H1 (cell line): ENCODE measurements around the gene FLNC. TPM values are rescaled to one million over a fixed set of nuclear protein-coding genes. Genes with fewer than 3 reads are reported as not detected.

Experiments used
- CTCF ChIA-PET: fragments of 300-600 bp; sonication (Branson Sonifier 250); formaldehyde crosslinking; loops from one replicate; lab custom pipeline; 2021; ENCODE audit not compliant: partially characterized antibody; lab: Charles Lee
- POLR2A ChIA-PET: fragments of 300-600 bp; sonication (Branson Sonifier 250); formaldehyde crosslinking; loops from one replicate; lab custom pipeline; 2021; ENCODE audit warnings: inconsistent platforms; ENCODE audit not compliant: partially characterized antibody; lab: Charles Lee
- DNase-seq, 2 experiments: peaks; one replicate each; pipeline versions ENCODE4 v3.0.0 to v3.0.0-alpha.2; 2010 to 2022; ENCODE audit warnings: low spot score in 2 of 2, low read depth in 1 of 2, mixed read lengths in 1 of 2
- FAIRE-seq: peaks from 2 replicates; lab custom pipeline; 2011; peaks lifted over from hg19 to GRCh38; lab: Jason Lieb, UNC
- H2AFZ ChIP-seq: 2 replicates; pipeline ENCODE4 v1.8.1; 2012; ENCODE audit warnings: low read length, inconsistent platforms
- H2AK5ac ChIP-seq: 2 replicates; pipeline ENCODE4 v1.6.1; 2013; ENCODE audit warnings: low read depth, low read length
- H2BK120ac ChIP-seq: replicated peaks from 2 replicates; pipeline ENCODE3; 2013; ENCODE audit warnings: low read depth, low read length, inconsistent platforms
- H2BK12ac ChIP-seq: 2 replicates; pipeline ENCODE4 v1.6.1; 2013; ENCODE audit warnings: low read depth, low read length
- H2BK15ac ChIP-seq: 2 replicates; pipeline ENCODE4 v1.6.1; 2013; ENCODE audit warnings: low read length
- H2BK20ac ChIP-seq: 2 replicates; pipeline ENCODE4 v1.6.1; 2013; ENCODE audit warnings: low read length
- H2BK5ac ChIP-seq: 2 replicates; pipeline ENCODE4 v1.6.1; 2013; ENCODE audit warnings: low read depth, low read length
- H3K14ac ChIP-seq: 2 replicates; pipeline ENCODE4 v1.6.1; 2013; ENCODE audit warnings: inconsistent platforms; ENCODE audit not compliant: insufficient read length
- H3K18ac ChIP-seq: 2 replicates; pipeline ENCODE4 v1.6.1; 2013; ENCODE audit warnings: low read length; ENCODE audit errors: extremely low read depth
- H3K23ac ChIP-seq: 2 replicates; pipeline ENCODE4 v1.6.1; 2013; ENCODE audit warnings: inconsistent platforms; ENCODE audit not compliant: insufficient read length
- H3K23me2 ChIP-seq: 2 replicates; pipeline ENCODE4 v1.6.1; 2013; ENCODE audit warnings: low read depth, low read length
- H3K27ac ChIP-seq: 2 replicates; pipeline ENCODE4 v1.6.1; 2011; ENCODE audit warnings: low read depth, low read length, inconsistent platforms
- H3K27me3 ChIP-seq, 4 experiments: replicated peaks in 1 of 4; 1 replicate in 1 of 4; 2 replicates in 3 of 4; pipeline versions ENCODE4 v1.6.1 to v1.8.1; 2011 to 2013; ENCODE audit warnings: low read length in 3 of 4, mild to moderate bottlenecking in 3 of 4, inconsistent platforms in 2 of 4, mixed read lengths in 2 of 4, moderate library complexity in 1 of 4; ENCODE audit not compliant: control insufficient read depth in 3 of 4, insufficient read depth in 3 of 4; ENCODE audit errors: extremely low read depth in 1 of 4
- H3K36me3 ChIP-seq, 4 experiments: 2 replicates each; pipeline versions ENCODE4 v1.6.1 to v1.8.1; 2011 to 2013; ENCODE audit warnings: mild to moderate bottlenecking in 4 of 4, low read length in 3 of 4, moderate library complexity in 2 of 4, control low read depth in 1 of 4, inconsistent platforms in 1 of 4; ENCODE audit not compliant: insufficient read depth in 4 of 4, control insufficient read depth in 2 of 4
- H3K4ac ChIP-seq: replicated peaks from 2 replicates; pipeline ENCODE3; 2013; ENCODE audit warnings: low read length, low read depth, mixed read lengths, inconsistent platforms; ENCODE audit not compliant: insufficient read length
- H3K4me1 ChIP-seq, 4 experiments: replicated peaks in 1 of 4; 1 replicate in 1 of 4; 2 replicates in 3 of 4; pipeline versions ENCODE4 v1.6.1 to v1.8.1; 2011 to 2013; ENCODE audit warnings: low read length in 3 of 4, inconsistent platforms in 2 of 4, mixed read lengths in 1 of 4; ENCODE audit not compliant: insufficient read depth in 4 of 4, control insufficient read depth in 3 of 4
- H3K4me2 ChIP-seq, 2 experiments: 2 replicates each; pipeline versions ENCODE4 v1.6.1 to v1.8.1; 2011 to 2013; ENCODE audit warnings: low read depth in 2 of 2, low read length in 2 of 2, control low read depth in 1 of 2, inconsistent platforms in 1 of 2, mild to moderate bottlenecking in 1 of 2; ENCODE audit not compliant: insufficient read depth in 1 of 2
- H3K4me3 ChIP-seq, 4 experiments: fragments of 200-600, 300-600 bp in 1 of 4; sonication (generic), shearing (Covaris generic), sonication (Bioruptor Twin) in 1 of 4; 2 replicates each; pipeline versions ENCODE4 v1.5.1 to v1.8.1; 2011 to 2016; ENCODE audit warnings: low read length in 4 of 4, low read depth in 3 of 4, control low read depth in 2 of 4, inconsistent platforms in 2 of 4, mild to moderate bottlenecking in 2 of 4, mixed read lengths in 1 of 4, moderate library complexity in 1 of 4; ENCODE audit not compliant: insufficient read depth in 2 of 4; ENCODE audit errors: extremely low read depth in 1 of 4
- H3K56ac ChIP-seq: replicated peaks from 2 replicates; pipeline ENCODE3; 2013; ENCODE audit warnings: low read depth, mild to moderate bottlenecking, mixed read lengths, low read length, inconsistent platforms; ENCODE audit not compliant: insufficient read length
- H3K79me1 ChIP-seq: 2 replicates; pipeline ENCODE4 v1.6.1; 2013; ENCODE audit warnings: low read depth, low read length, control low read depth
- H3K79me2 ChIP-seq, 2 experiments: 2 replicates each; pipeline versions ENCODE4 v1.6.1 to v1.8.1; 2012 to 2013; ENCODE audit warnings: low read length in 2 of 2, mild to moderate bottlenecking in 2 of 2, inconsistent platforms in 1 of 2; ENCODE audit not compliant: insufficient read depth in 2 of 2, control insufficient read depth in 1 of 2
- H3K9ac ChIP-seq, 4 experiments: replicated peaks in 1 of 4; 1 replicate in 1 of 4; 2 replicates in 3 of 4; pipeline versions ENCODE4 v1.6.1 to v1.8.1; 2011 to 2013; ENCODE audit warnings: low read depth in 3 of 4, low read length in 3 of 4, control low read depth in 2 of 4, mild to moderate bottlenecking in 2 of 4, moderate library complexity in 2 of 4, inconsistent platforms in 1 of 4; ENCODE audit errors: extremely low read depth in 1 of 4
- H3K9me3 ChIP-seq, 2 experiments: 2 replicates each; pipeline versions ENCODE4 v1.6.1 to v1.8.1; 2012 to 2013; ENCODE audit warnings: mild to moderate bottlenecking in 2 of 2, moderate library complexity in 2 of 2, control low read depth in 1 of 2, inconsistent platforms in 1 of 2, low read depth in 1 of 2, low read length in 1 of 2, mixed read lengths in 1 of 2; ENCODE audit not compliant: insufficient read depth in 2 of 2
- H4K20me1 ChIP-seq, 2 experiments: replicated peaks in 1 of 2; 2 replicates each; pipeline versions ENCODE3 to v1.8.1; 2011 to 2013; ENCODE audit warnings: inconsistent platforms in 2 of 2, low read length in 2 of 2, mild to moderate bottlenecking in 1 of 2; ENCODE audit not compliant: insufficient read depth in 2 of 2, control insufficient read depth in 1 of 2
- H4K5ac ChIP-seq: 2 replicates; pipeline ENCODE4 v1.6.1; 2013; ENCODE audit warnings: low read length, low read depth, mixed read lengths, inconsistent platforms; ENCODE audit not compliant: insufficient read length
- H4K8ac ChIP-seq: 2 replicates; pipeline ENCODE4 v1.8.0; 2013; ENCODE audit warnings: mild to moderate bottlenecking, moderate library complexity, low read length, inconsistent platforms; ENCODE audit not compliant: insufficient read depth; ENCODE audit errors: extremely low read depth
- H4K91ac ChIP-seq: replicated peaks from 2 replicates; pipeline ENCODE3; 2013; ENCODE audit warnings: low read length, mixed read lengths, inconsistent platforms; ENCODE audit not compliant: insufficient read length
- BCL11A ChIP-seq, 2 experiments: IDR thresholded peaks; one replicate each; pipeline ENCODE4 v1.6.1; 2011; ENCODE audit warnings: low read depth in 2 of 2, low read length in 2 of 2, mild to moderate bottlenecking in 2 of 2
- E2F6 ChIP-seq: IDR thresholded peaks from 2 replicates; pipeline ENCODE4 v1.6.1; 2012; ENCODE audit warnings: inconsistent platforms
- EZH2 ChIP-seq: fragments of 200-600 bp; sonication (generic); IDR thresholded peaks from 2 replicates; pipeline ENCODE4 v1.7.1; 2012; ENCODE audit warnings: low read depth, mild to moderate bottlenecking, moderate library complexity, low read length, inconsistent platforms; ENCODE audit not compliant: severe bottlenecking
- NRF1 ChIP-seq: IDR thresholded peaks from 2 replicates; pipeline ENCODE4 v1.6.1; 2011; ENCODE audit warnings: mild to moderate bottlenecking, low read depth, low read length, improper control_type of control experiment
- POU5F1 ChIP-seq: IDR thresholded peaks from 2 replicates; pipeline ENCODE4 v1.6.1; 2011; ENCODE audit warnings: low read depth, mild to moderate bottlenecking, low read length, moderate library complexity
- RAD21 ChIP-seq, 2 experiments: IDR thresholded peaks in 1 of 2; conservative IDR thresholded peaks in 1 of 2; 2 replicates each; pipeline ENCODE4 v1.6.1; 2011; ENCODE audit warnings: low read depth in 2 of 2, low read length in 2 of 2, improper control_type of control experiment in 1 of 2, inconsistent platforms in 1 of 2, mild to moderate bottlenecking in 1 of 2, moderate library complexity in 1 of 2
- SIN3A ChIP-seq, 2 experiments: IDR thresholded peaks in 1 of 2; conservative IDR thresholded peaks in 1 of 2; 2 replicates each; pipeline ENCODE4 v1.6.1; 2011 to 2012; ENCODE audit warnings: low read length in 2 of 2, improper control_type of control experiment in 1 of 2, low read depth in 1 of 2, mild to moderate bottlenecking in 1 of 2
- SP1 ChIP-seq: IDR thresholded peaks from 2 replicates; pipeline ENCODE4 v1.6.1; 2011; ENCODE audit warnings: low read depth, low read length
- TAF1 ChIP-seq: IDR thresholded peaks from 2 replicates; pipeline ENCODE4 v1.6.1; 2011; ENCODE audit warnings: mild to moderate bottlenecking, low read depth, low read length
- TBP ChIP-seq: IDR thresholded peaks from 2 replicates; pipeline ENCODE4 v1.6.1; 2011; ENCODE audit warnings: low read depth, low read length, improper control_type of control experiment
- WGBS, 2 experiments: shearing (Covaris generic) in 1 of 2; methylation state at CpG; one replicate each; pipeline versions ENCODE4 v1.1.6 to v1.1.7; 2013 to 2015; ENCODE audit warnings: low lambda C conversion rate in 2 of 2, mixed read lengths in 2 of 2, inconsistent platforms in 1 of 2, low coverage in 1 of 2, missing lambda C conversion rate in 1 of 2; ENCODE audit not compliant: insufficient replicate concordance in 2 of 2, insufficient coverage in 1 of 2, insufficient read length in 1 of 2; ENCODE audit errors: extremely low coverage in 1 of 2, missing lambda C conversion rate in 1 of 2; 5-methylcytosine and 5-hydroxymethylcytosine counted together
- polyA plus RNA-seq, 7 experiments: library from polyadenylated mRNA; depleted of rRNA in 3 of 7; stranded (reverse) in 5 of 7; unstranded in 2 of 7; fragments of >200 nt in 5 of 7; fragments of 200-250 nt in 2 of 7; gene quantifications; 1 replicate in 5 of 7; 2 replicates in 1 of 7; 4 replicates in 1 of 7; pipeline versions ENCODE4 v1.2.1 to v1.2.3, GENCODE V29; 2011 to 2013; ENCODE audit warnings: missing spikeins in 2 of 7, mixed read lengths in 2 of 7
- total RNA-seq: library from RNA; stranded (reverse); fragmentation: NEBNext Ultra II Directional; extraction: Animal tissue kit (Norgen Biotek cat#: 25700); gene quantifications from 2 replicates; pipeline ENCODE4 v1.2.1, GENCODE V29; 2021
- TF ChIP-seq, protein P1 (sequence below): IDR thresholded peaks from 2 replicates; pipeline ENCODE4 v1.6.1; 2012; ENCODE audit warnings: inconsistent platforms

FLNC gene
- total and polyA plus RNA-seq, 2 of the 8 experiments (the other 6 are each of a cell fraction or from before 2014, with no cell fraction given): 1.9 to 10.7 TPM

DNA sequence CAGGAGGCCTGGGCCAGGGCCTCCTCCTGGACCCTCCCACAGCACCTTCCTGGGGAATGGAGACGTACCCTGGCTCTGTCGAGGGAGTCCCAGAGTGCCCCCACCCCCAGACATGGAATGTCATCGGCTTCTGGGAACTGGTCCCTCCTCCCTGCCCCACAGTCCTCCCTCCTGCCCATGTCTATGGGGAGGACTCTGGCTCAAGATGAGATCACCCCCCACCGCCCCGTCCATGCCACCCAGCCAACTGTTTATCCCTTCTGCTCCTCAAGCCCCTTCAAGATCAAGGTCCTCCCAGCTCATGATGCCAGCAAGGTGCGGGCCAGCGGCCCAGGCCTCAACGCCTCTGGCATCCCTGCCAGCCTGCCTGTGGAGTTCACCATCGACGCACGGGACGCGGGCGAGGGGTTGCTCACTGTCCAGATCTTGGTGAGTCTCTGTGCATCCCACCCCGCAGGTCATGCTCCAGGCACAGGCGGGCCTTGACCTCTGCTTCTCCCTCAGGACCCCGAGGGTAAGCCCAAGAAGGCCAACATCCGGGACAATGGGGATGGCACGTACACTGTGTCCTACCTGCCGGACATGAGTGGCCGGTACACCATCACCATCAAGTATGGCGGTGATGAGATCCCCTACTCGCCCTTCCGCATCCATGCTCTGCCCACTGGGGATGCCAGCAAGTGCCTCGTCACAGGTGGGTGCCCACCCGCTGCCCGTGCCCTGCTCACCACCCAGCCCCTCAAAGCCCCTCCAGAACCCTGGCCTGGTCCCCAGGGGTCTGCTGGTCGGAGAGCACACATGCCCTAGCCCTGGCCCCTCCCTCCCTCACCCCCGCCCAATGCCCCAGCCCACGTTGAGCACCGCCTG lies 18.3 kb downstream of the FLNC start:
- H3K56ac ChIP-seq: no peak overlapping the region
- H2BK15ac ChIP-seq: no peak overlapping the region
- DNase-seq (no peak), FAIRE-seq (no peak)
- H4K8ac ChIP-seq: no peak overlapping the region
- no peaks in the 10 kb centered on the region for H3K23me2 ChIP-seq
- no peak overlapping the region for H2BK5ac ChIP-seq
- no peak overlapping the region for H4K91ac ChIP-seq
- no peaks in the 10 kb centered on the region for H3K79me2 ChIP-seq
- no peak overlapping the region for H3K18ac ChIP-seq
- no peaks in the 10 kb centered on the region for H3K79me1 ChIP-seq
- H4K20me1 ChIP-seq: peaks cover 0 to 2% of the 10 kb centered on the region in 2 experiments
- no peak overlapping the region for H2BK120ac ChIP-seq
- H3K4me1 ChIP-seq: no peaks in the 10 kb centered on the region; a peak in 1 of 7 replicates
- no peak overlapping the region for H2BK12ac ChIP-seq
- POLR2A ChIA-PET: interaction anchor here (0.6 to 1.0 kb wide), 2 partner anchors 7 to 9 kb away, joined by 3 read pairs; no protein-coding TSS in a partner anchor
- H2AK5ac ChIP-seq: no peak overlapping the region
- no peak overlapping the region for H3K4me2 ChIP-seq
- no peak overlapping the region for H3K14ac ChIP-seq
- H2BK20ac ChIP-seq: no peak overlapping the region
- no peak overlapping the region for H4K5ac ChIP-seq
- H3K4ac ChIP-seq: no peak overlapping the region
- no peaks in the 10 kb centered on the region for H3K36me3 ChIP-seq
- CTCF ChIA-PET: interaction anchor here (1.3 to 11.5 kb wide), 5 partner anchors 14 to 35 kb away, joined by 4 to 148 read pairs (median 16); partner anchors contain the start of gene ATP6V1F
- no peak overlapping the region for H3K27ac ChIP-seq
- H3K27me3 ChIP-seq: no peaks in the 10 kb centered on the region
- H3K4me3 ChIP-seq: no peak overlapping the region
- H3K23ac ChIP-seq: no peak overlapping the region
- no peaks in the 10 kb centered on the region for H3K9me3 ChIP-seq
- H3K9ac ChIP-seq: no peak overlapping the region
- 96% methylated on average over 16 of the region's 31 CpGs; no CpG with 5 or more reads in 1 of the 2 experiments for WGBS, 2 experiments
- H2AFZ ChIP-seq: no peak overlapping the region
- no peak for TF ChIP-seq EZH2
- TF ChIP-seq RAD21 (IDR thresholded peaks at IDR 0.05 in 1 of 2, conservative IDR thresholded peaks at IDR 0.05 in 1 of 2; ENCODE audit: low read depth in 2 of 2, low read length in 2 of 2): no peak
- TF ChIP-seq POU5F1: no peak
- no peak for TF ChIP-seq TBP
- TF ChIP-seq NRF1: no peak
- no peak for TF ChIP-seq E2F6
- TF ChIP-seq SP1: no peak
- no peak for TF ChIP-seq SIN3A (conservative IDR thresholded peaks at IDR 0.05 in 1 of 2, IDR thresholded peaks at IDR 0.05 in 1 of 2; ENCODE audit: low read depth in 1 of 2, low read length in 2 of 2)
- no peak for TF ChIP-seq BCL11A (IDR thresholded peaks at IDR 0.05; ENCODE audit: low read depth in 2 of 2, low read length in 2 of 2)
- TF ChIP-seq, protein P1, sequence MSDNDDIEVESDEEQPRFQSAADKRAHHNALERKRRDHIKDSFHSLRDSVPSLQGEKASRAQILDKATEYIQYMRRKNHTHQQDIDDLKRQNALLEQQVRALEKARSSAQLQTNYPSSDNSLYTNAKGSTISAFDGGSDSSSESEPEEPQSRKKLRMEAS: no peak
- no peak for TF ChIP-seq TAF1
